GM12878 (cell line): ENCODE data around the gene NPHP3. TPM values are rescaled to one million over a fixed set of nuclear protein-coding genes. Genes with fewer than 3 reads are reported as not detected.

ENCODE experiments used
- ATAC-seq: fragments of 200-7000 bp; cut with Tn5 transposase; 3 replicates; pipeline ENCODE4 v1.9.1; 2020; ENCODE audit warnings: mild to moderate bottlenecking, moderate library complexity
- BruUV-seq: library from RNA; stranded (reverse); fragments of 400-500 nt; replicated peaks from 2 replicates; lab custom pipeline; 2021; lab: Mats Ljungman, UMichigan
- CTCF ChIA-PET: fragments of 300-600 bp; sonication (Branson Sonifier 250); formaldehyde crosslinking; extraction: SDS; loops from one replicate; lab custom pipeline; 2021; ENCODE audit warnings: inconsistent platforms; lab: Yijun Ruan, JAX
- POLR2A ChIA-PET: fragments of 350-600 bp; formaldehyde crosslinking; extraction: SDS; loops from one replicate; lab custom pipeline; 2021; ENCODE audit warnings: inconsistent platforms; lab: Charles Lee
- RAD21 ChIA-PET: fragments of 300-600 bp; sonication (Branson Sonifier 250); formaldehyde crosslinking; loops from one replicate; lab custom pipeline; 2023; ENCODE audit warnings: antibody characterized with exemption; ENCODE audit not compliant: unreplicated experiment; lab: Charles Lee
- SMC1A ChIA-PET: fragments of 300-600 bp; sonication (Branson Sonifier 250); formaldehyde crosslinking; loops from one replicate; lab custom pipeline; 2023; ENCODE audit not compliant: unreplicated experiment, uncharacterized antibody; lab: Charles Lee
- DNase-seq: peaks from one replicate; pipeline ENCODE4 v3.0.0-alpha.2; 2011; ENCODE audit warnings: low read depth, low spot score
- FAIRE-seq: peaks from 3 replicates; lab custom pipeline; 2011; peaks lifted over from hg19 to GRCh38; lab: Jason Lieb, UNC
- H2AFZ ChIP-seq: 2 replicates; pipeline ENCODE4 v1.6.0; 2011; ENCODE audit warnings: low read depth, low read length, control low read depth; ENCODE audit not compliant: control insufficient read depth
- H3K27ac ChIP-seq: 2 replicates; pipeline ENCODE4 v1.5.1; 2011; ENCODE audit warnings: control low read depth; ENCODE audit not compliant: control insufficient read depth, insufficient read depth
- H3K27me3 ChIP-seq, 2 experiments: replicated peaks in 1 of 2; 2 replicates each; pipeline versions ENCODE4 v1.6.0 to v1.6.1; 2011; ENCODE audit warnings: low read length in 1 of 2; ENCODE audit not compliant: control insufficient read depth in 2 of 2, insufficient read depth in 2 of 2
- H3K36me3 ChIP-seq, 2 experiments: 2 replicates each; pipeline ENCODE4 v1.5.1; 2011; ENCODE audit warnings: low read length in 1 of 2; ENCODE audit not compliant: control insufficient read depth in 2 of 2, insufficient read depth in 2 of 2
- H3K4me1 ChIP-seq: 2 replicates; pipeline ENCODE4 v1.6.1; 2011; ENCODE audit warnings: mild to moderate bottlenecking, low read length, moderate library complexity, mixed read lengths; ENCODE audit not compliant: control insufficient read depth, insufficient read depth
- H3K4me2 ChIP-seq: 2 replicates; pipeline ENCODE4 v1.6.0; 2011; ENCODE audit warnings: control low read depth; ENCODE audit not compliant: control insufficient read depth, insufficient read depth
- H3K4me3 ChIP-seq: fragments of 200-600 bp; sonication (generic); 2 replicates; pipeline ENCODE4 v1.5.1; 2016
- H3K79me2 ChIP-seq: 2 replicates; pipeline ENCODE4 v1.6.0; 2011; ENCODE audit warnings: low read length; ENCODE audit not compliant: control insufficient read depth, insufficient read depth
- H3K9ac ChIP-seq: 2 replicates; pipeline ENCODE4 v1.8.0; 2011; ENCODE audit warnings: low read length, control low read depth, mixed read lengths; ENCODE audit not compliant: control insufficient read depth, insufficient read depth
- H3K9me3 ChIP-seq: replicated peaks from 3 replicates; pipeline ENCODE4 v1.5.1; 2011; ENCODE audit warnings: mild to moderate bottlenecking, low read length; ENCODE audit not compliant: control insufficient read depth, insufficient read depth
- H4K20me1 ChIP-seq: 2 replicates; pipeline ENCODE4 v1.6.0; 2011; ENCODE audit not compliant: control insufficient read depth, insufficient read depth
- CHD4 ChIP-seq: fragments of 200-600 bp; sonication (generic); IDR thresholded peaks from 2 replicates; pipeline ENCODE4 v1.6.1; 2016; ENCODE audit warnings: mild to moderate bottlenecking
- ELK1 ChIP-seq: IDR thresholded peaks from 2 replicates; pipeline ENCODE4 v1.6.1; 2012; ENCODE audit warnings: low read depth, low read length, improper control_type of control experiment
- FOXK2 ChIP-seq: fragments of 450-650 bp; IDR thresholded peaks from 2 replicates; pipeline ENCODE4 v1.6.1; 2017; ENCODE audit warnings: mild to moderate bottlenecking, moderate library complexity
- IRF4 ChIP-seq: IDR thresholded peaks from 2 replicates; pipeline ENCODE4 v1.6.1; 2011; ENCODE audit warnings: low read depth, low read length
- KDM1A ChIP-seq: fragments of 200-600 bp; sonication (generic); IDR thresholded peaks from 2 replicates; pipeline ENCODE4 v1.6.1; 2016; ENCODE audit warnings: borderline replicate concordance
- MYC ChIP-seq: IDR thresholded peaks from 2 replicates; pipeline ENCODE4 v1.6.1; 2011; ENCODE audit warnings: mild to moderate bottlenecking, low read length, moderate library complexity, inconsistent platforms; ENCODE audit not compliant: insufficient read depth, insufficient replicate concordance, insufficient read length, severe bottlenecking
- NFYA ChIP-seq: IDR thresholded peaks from 2 replicates; pipeline ENCODE4 v1.6.1; 2011; ENCODE audit warnings: low read depth, mild to moderate bottlenecking, low read length, improper control_type of control experiment, borderline replicate concordance
- PML ChIP-seq: IDR thresholded peaks from 2 replicates; pipeline ENCODE4 v1.6.1; 2012; ENCODE audit warnings: low read length, inconsistent platforms
- POLR2A ChIP-seq: IDR thresholded peaks from 2 replicates; pipeline ENCODE4 v1.6.1; 2011; ENCODE audit warnings: low read depth, mild to moderate bottlenecking, low read length
- RCOR1 ChIP-seq: conservative IDR thresholded peaks from 2 replicates; pipeline ENCODE4 v1.6.1; 2012; ENCODE audit warnings: low read depth, low read length, improper control_type of control experiment
- SIN3A ChIP-seq: IDR thresholded peaks from 2 replicates; pipeline ENCODE4 v1.6.1; 2012; ENCODE audit warnings: low read depth, low read length, improper control_type of control experiment
- SMAD1 ChIP-seq: fragments of 450-650 bp; IDR thresholded peaks from 2 replicates; pipeline ENCODE4 v1.6.1; 2018; ENCODE audit warnings: mild to moderate bottlenecking, low read depth; ENCODE audit not compliant: partially characterized antibody
- SMARCA5 ChIP-seq: fragments of 450-650 bp; IDR thresholded peaks from 2 replicates; pipeline ENCODE4 v1.6.1; 2017; ENCODE audit warnings: mild to moderate bottlenecking
- SP1 ChIP-seq: IDR thresholded peaks from one replicate; pipeline ENCODE4 v1.6.1; 2011; ENCODE audit warnings: low read depth, low read length
- SREBF1 ChIP-seq: IDR thresholded peaks from 2 replicates; pipeline ENCODE4 v1.6.1; 2012; ENCODE audit warnings: mild to moderate bottlenecking, low read length
- ZBTB40 ChIP-seq: fragments of 450-650 bp; IDR thresholded peaks from 2 replicates; pipeline ENCODE4 v1.6.1; 2016; ENCODE audit warnings: mild to moderate bottlenecking, moderate library complexity, borderline replicate concordance
- ZSCAN29 ChIP-seq: fragments of 450-650 bp; IDR thresholded peaks from 2 replicates; pipeline ENCODE4 v1.6.1; 2017; ENCODE audit warnings: mild to moderate bottlenecking, moderate library complexity
- WGBS: methylation state at CpG from one replicate; pipeline ENCODE4 v1.1.6; 2016; ENCODE audit warnings: low lambda C conversion rate; ENCODE audit not compliant: insufficient replicate concordance, insufficient coverage; ENCODE audit errors: missing lambda C conversion rate; 5-methylcytosine and 5-hydroxymethylcytosine counted together
- in situ Hi-C: fragments of 300-500 bp; cut with MboI; formaldehyde crosslinking; loops from 9 replicates; pipeline ENCODE4 v1.14.3; 2018; ENCODE audit warnings: mixed read lengths
- intact Hi-C: fragments of 100-400 bp; cut with micrococcal nuclease; formaldehyde crosslinking; loops from one replicate; pipeline ENCODE4 v1.14.2; 2022; ENCODE audit not compliant: unreplicated experiment
- polyA plus RNA-seq, 11 experiments: library from polyadenylated mRNA; depleted of rRNA in 4 of 11; unstranded in 6 of 11; stranded (reverse) in 5 of 11; fragments of >200 nt; fragmentation: Nextera tagmentation in 4 of 11; fragmentation: Illumina TruSeq in 1 of 11; extraction: Ambion mirVana in 4 of 11; extraction: Trizol in 1 of 11; gene quantifications; 1 replicate in 1 of 11; 2 replicates in 10 of 11; pipeline versions ENCODE4 v1.2.1 to v1.2.3, GENCODE V29; 2011 to 2016; ENCODE audit warnings: inconsistent platforms in 2 of 11, missing spikeins in 2 of 11, low read depth in 1 of 11
- total RNA-seq, 4 experiments: library from RNA; depleted of rRNA in 3 of 4; stranded (reverse); fragments of >200 nt in 3 of 4; fragmentation: Illumina TruSeq in 1 of 4; extraction: Trizol in 1 of 4; gene quantifications; 2 replicates each; pipeline versions ENCODE4 v1.2.1 to v1.2.3, GENCODE V29; 2013 to 2021

NPHP3 gene
- total and polyA plus RNA-seq, 10 of the 15 experiments (the other 5 are each of a cell fraction or from before 2014, with no cell fraction given), result 0.84 to 11.7 (median 2.9) TPM

GRCh38 chr3:132660811-132661070 lies 61.5 kb downstream of the NPHP3 start:
- in situ Hi-C loops, result no loop called here

More at GRCh38 chr3:132660811-132661070, 61.5 kb downstream of the NPHP3 start:
- H3K79me2 ChIP-seq, result peaks cover 55% of the 10 kb centered on the region
- H3K4me2 ChIP-seq, result peak overlapping the region; percentile 88; the same call in 1 of the 2 replicates
- FAIRE-seq, result no peak
- no TSS peak for BruUV-seq
- ATAC-seq, result peak; percentile 20
- H3K4me3 ChIP-seq, result peak overlapping the region; percentile 99
- intact Hi-C loops, result no loop called here
- TF ChIP-seq SIN3A (no peak), FOXK2 (no peak), NFYA (no peak), SREBF1 (no peak), SMAD1 (no peak), ZSCAN29 (no peak), ZBTB40 (no peak), MYC (no peak), IRF4 (no peak), CHD4 (no peak), SP1 (no peak), POLR2A (no peak), KDM1A (no peak), PML (no peak), RCOR1 (no peak), SMARCA5 (no peak), ELK1 (no peak)
- no peaks in the 10 kb centered on the region; a peak in 1 of 4 replicates for H3K36me3 ChIP-seq
- no peaks in the 10 kb centered on the region for H4K20me1 ChIP-seq
- RAD21 ChIA-PET, result interaction anchor here (0.8 to 1.1 kb wide), 2 partner anchors 66 to 125 kb away, joined by 3 to 5 read pairs; no protein-coding TSS in a partner anchor
- no peaks in the 10 kb centered on the region for H3K4me1 ChIP-seq
- peak overlapping the region; percentile 89 for H3K27ac ChIP-seq
- no peak for DNase-seq
- H3K9me3 ChIP-seq, result no peaks in the 10 kb centered on the region
- SMC1A ChIA-PET, result interaction anchor here (0.9 to 2.8 kb wide), 3 partner anchors 12 to 62 kb away, joined by 3 to 8 read pairs (median 8); no protein-coding TSS in a partner anchor
- H2AFZ ChIP-seq, result peak overlapping the region; percentile 84
- H3K9ac ChIP-seq, result peak overlapping the region; percentile 90
- CTCF ChIA-PET, result interaction anchor here (0.7 to 4.2 kb wide), 6 partner anchors 9 to 125 kb away, joined by 3 to 27 read pairs (median 4); no protein-coding TSS in a partner anchor
- POLR2A ChIA-PET, result interaction anchor here (1.5 kb wide), 1 partner anchor 244 kb away, joined by 5 read pairs; the partner anchor contains the start of gene DNAJC13
- 3% methylated on average over 5 of the region's 5 CpGs for WGBS
- no peaks in the 10 kb centered on the region for H3K27me3 ChIP-seq
